Peyer's patch (tissue), 4 donors: ENCODE results near the gene FHOD3.

Source experiments
- POLR2A ChIP-seq, 2 donors: fragments of 450-650 bp; IDR thresholded peaks; one replicate each; pipeline ENCODE4 v1.5.1; 2017; ENCODE audit warnings: antibody characterized with exemption in 2 of 2, mild to moderate bottlenecking in 2 of 2, moderate library complexity in 2 of 2
- TF ChIP-seq, protein P1 (sequence below), 6 experiments: fragments of 450-650 bp in 4 of 6; fragments of 200-600 bp in 2 of 6; sonication (generic) in 1 of 6; IDR thresholded peaks; one replicate each; pipeline ENCODE4 v1.5.1; 2017 to 2019; ENCODE audit warnings: antibody characterized with exemption in 6 of 6, mild to moderate bottlenecking in 3 of 6, moderate library complexity in 1 of 6

DNA sequence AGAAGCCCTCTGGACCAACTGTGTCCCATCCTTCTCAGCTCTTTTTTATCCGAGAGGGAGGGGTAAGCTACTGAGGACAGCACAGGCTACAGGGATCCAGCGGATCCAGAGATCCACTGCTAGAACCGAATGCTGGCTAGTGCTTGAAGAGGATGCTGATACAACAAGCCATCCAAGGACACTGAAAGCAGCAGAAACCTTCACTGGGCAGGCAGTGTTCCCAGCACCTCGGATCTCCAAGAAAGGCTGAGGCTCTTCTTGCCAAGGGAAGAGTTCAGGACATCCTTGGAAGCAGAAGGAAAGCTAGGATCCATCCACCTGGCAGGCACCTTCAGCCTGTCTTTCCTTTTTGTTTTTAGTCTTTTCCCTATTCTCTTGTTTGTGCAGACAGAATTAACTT, 13.2 kb upstream of the FHOD3 start:
- TF ChIP-seq, protein P1, sequence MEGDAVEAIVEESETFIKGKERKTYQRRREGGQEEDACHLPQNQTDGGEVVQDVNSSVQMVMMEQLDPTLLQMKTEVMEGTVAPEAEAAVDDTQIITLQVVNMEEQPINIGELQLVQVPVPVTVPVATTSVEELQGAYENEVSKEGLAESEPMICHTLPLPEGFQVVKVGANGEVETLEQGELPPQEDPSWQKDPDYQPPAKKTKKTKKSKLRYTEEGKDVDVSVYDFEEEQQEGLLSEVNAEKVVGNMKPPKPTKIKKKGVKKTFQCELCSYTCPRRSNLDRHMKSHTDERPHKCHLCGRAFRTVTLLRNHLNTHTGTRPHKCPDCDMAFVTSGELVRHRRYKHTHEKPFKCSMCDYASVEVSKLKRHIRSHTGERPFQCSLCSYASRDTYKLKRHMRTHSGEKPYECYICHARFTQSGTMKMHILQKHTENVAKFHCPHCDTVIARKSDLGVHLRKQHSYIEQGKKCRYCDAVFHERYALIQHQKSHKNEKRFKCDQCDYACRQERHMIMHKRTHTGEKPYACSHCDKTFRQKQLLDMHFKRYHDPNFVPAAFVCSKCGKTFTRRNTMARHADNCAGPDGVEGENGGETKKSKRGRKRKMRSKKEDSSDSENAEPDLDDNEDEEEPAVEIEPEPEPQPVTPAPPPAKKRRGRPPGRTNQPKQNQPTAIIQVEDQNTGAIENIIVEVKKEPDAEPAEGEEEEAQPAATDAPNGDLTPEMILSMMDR (IDR thresholded peaks at IDR 0.05): no peak
- no peak for TF ChIP-seq POLR2A (IDR thresholded peaks at IDR 0.05)
